SU-DHL-6 (cell line): ENCODE data around the gene BATF.

ENCODE experiments used
- EZH2phosphoT487 ChIP-seq: fragments of 200-600 bp; sonication (generic), shearing (Covaris generic); conservative IDR thresholded peaks from 2 replicates; pipeline ENCODE4 v1.6.1; 2018; ENCODE audit warnings: mild to moderate bottlenecking, antibody characterized with exemption, low read length, moderate library complexity, mixed read lengths
- TF ChIP-seq, protein P1 (sequence below): fragments of 200-600 bp; sonication (generic); IDR thresholded peaks from one replicate; pipeline ENCODE4 v1.5.1; 2017; ENCODE audit warnings: antibody characterized with exemption, mild to moderate bottlenecking, low read length, moderate library complexity; ENCODE audit not compliant: insufficient read depth, poor library complexity, severe bottlenecking

DNA sequence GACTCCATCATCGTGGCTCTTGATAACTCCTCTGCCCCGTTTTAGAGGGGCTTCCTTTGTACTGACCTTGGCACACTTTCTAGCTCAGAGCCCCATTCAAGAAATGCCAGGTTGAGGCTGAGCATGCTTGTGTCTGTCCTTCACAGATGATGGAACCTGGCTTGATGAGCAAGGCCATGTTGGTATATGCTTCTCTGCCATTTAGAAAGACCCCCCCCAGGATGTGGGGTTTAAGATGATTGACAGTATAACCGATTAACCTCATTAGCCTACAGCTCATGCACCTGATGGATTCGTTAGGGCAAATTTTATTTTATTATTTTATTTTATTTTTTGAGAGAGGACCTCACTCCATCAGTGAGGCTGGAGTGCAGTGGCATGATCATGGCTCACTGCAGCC lies 21.0 kb downstream of the BATF start:
- TF ChIP-seq, protein P1, sequence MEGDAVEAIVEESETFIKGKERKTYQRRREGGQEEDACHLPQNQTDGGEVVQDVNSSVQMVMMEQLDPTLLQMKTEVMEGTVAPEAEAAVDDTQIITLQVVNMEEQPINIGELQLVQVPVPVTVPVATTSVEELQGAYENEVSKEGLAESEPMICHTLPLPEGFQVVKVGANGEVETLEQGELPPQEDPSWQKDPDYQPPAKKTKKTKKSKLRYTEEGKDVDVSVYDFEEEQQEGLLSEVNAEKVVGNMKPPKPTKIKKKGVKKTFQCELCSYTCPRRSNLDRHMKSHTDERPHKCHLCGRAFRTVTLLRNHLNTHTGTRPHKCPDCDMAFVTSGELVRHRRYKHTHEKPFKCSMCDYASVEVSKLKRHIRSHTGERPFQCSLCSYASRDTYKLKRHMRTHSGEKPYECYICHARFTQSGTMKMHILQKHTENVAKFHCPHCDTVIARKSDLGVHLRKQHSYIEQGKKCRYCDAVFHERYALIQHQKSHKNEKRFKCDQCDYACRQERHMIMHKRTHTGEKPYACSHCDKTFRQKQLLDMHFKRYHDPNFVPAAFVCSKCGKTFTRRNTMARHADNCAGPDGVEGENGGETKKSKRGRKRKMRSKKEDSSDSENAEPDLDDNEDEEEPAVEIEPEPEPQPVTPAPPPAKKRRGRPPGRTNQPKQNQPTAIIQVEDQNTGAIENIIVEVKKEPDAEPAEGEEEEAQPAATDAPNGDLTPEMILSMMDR, result no peak
- no peak for TF ChIP-seq EZH2phosphoT487
